K562 (cell line): Measurements from ENCODE around the gene SPI1. TPM values are rescaled to one million over a fixed set of nuclear protein-coding genes. Genes with fewer than 3 reads are reported as not detected.

Experiments
- CGGBP1 ChIP-seq: fragments of 250-450 bp; sonication (Bioruptor Pico); IDR thresholded peaks from 2 replicates; pipeline ENCODE4 v1.9.0; 2021; ENCODE audit warnings: mild to moderate bottlenecking
- ETV1 ChIP-seq: fragments of 450-650 bp; conservative IDR thresholded peaks from 2 replicates; pipeline ENCODE4 v1.6.1; 2016; ENCODE audit warnings: missing genetic modification characterization, control low read depth, low read depth, missing compliant biosample characterization
- HMGXB4 ChIP-seq: sonication (generic); formaldehyde crosslinking; IDR thresholded peaks from 2 replicates; pipeline ENCODE4 v1.8.1; 2023; ENCODE audit warnings: mild to moderate bottlenecking, missing genetic modification reagents
- MAFK ChIP-seq: IDR thresholded peaks from 2 replicates; pipeline ENCODE4 v1.6.1; 2011; ENCODE audit warnings: low read length, improper control_type of control experiment
- RERE ChIP-seq: sonication (generic); formaldehyde crosslinking; IDR thresholded peaks from 2 replicates; pipeline ENCODE4 v1.8.0; 2023; ENCODE audit warnings: missing genetic modification reagents, mild to moderate bottlenecking, borderline replicate concordance
- SP2 ChIP-seq: IDR thresholded peaks from 2 replicates; pipeline ENCODE4 v1.6.1; 2011; ENCODE audit warnings: mild to moderate bottlenecking, low read depth, low read length, moderate library complexity; ENCODE audit not compliant: poor library complexity, severe bottlenecking; ENCODE audit errors: extremely low read depth
- ZBTB1 ChIP-seq: sonication (generic); formaldehyde crosslinking; IDR thresholded peaks from 2 replicates; pipeline ENCODE4 v1.8.1; 2023; ENCODE audit warnings: missing genetic modification reagents, low read depth, mild to moderate bottlenecking, borderline replicate concordance
- ZBTB40 ChIP-seq, 2 experiments: fragments of 450-650 bp in 1 of 2; sonication (generic) in 1 of 2; formaldehyde crosslinking in 1 of 2; IDR thresholded peaks; 2 replicates each; pipeline versions ENCODE4 v1.7.1 to v1.9.0; 2016 to 2022; ENCODE audit warnings: inconsistent platforms in 1 of 2, mild to moderate bottlenecking in 1 of 2, missing genetic modification reagents in 1 of 2
- polyA plus RNA-seq, 8 experiments: library from polyadenylated mRNA; depleted of rRNA in 4 of 8; stranded (reverse) in 5 of 8; unstranded in 3 of 8; fragments of >200 nt; fragmentation: Nextera tagmentation in 2 of 8; fragmentation: Illumina TruSeq in 1 of 8; extraction: Ambion mirVana in 2 of 8; extraction: Trizol in 1 of 8; gene quantifications; 2 replicates each; pipeline versions ENCODE4 v1.2.1 to v1.2.3, GENCODE V29; 2011 to 2014; ENCODE audit warnings: inconsistent platforms in 1 of 8, missing spikeins in 1 of 8
- total RNA-seq, 7 experiments: library from RNA; depleted of rRNA in 6 of 7; stranded (reverse); fragments of >200 nt in 6 of 7; fragmentation: Illumina TruSeq in 2 of 7; extraction: Trizol in 2 of 7; gene quantifications; 2 replicates each; pipeline versions ENCODE4 v1.2.1 to v1.2.3, GENCODE V29; 2011 to 2021; ENCODE audit warnings: low replicate concordance in 1 of 7

SPI1 gene
- total and polyA plus RNA-seq, 9 of the 15 experiments (the other 6 are each of a cell fraction or from before 2014, with no cell fraction given), result 0.10 to 33.7 (median 10.3) TPM

- TF ChIP-seq ZBTB40 (IDR thresholded peaks at IDR 0.05), result peak; percentile 79
- no peak for TF ChIP-seq ZBTB40 (CRISPR knock-in tag; IDR thresholded peaks at IDR 0.05)
- no peak for TF ChIP-seq HMGXB4
- TF ChIP-seq RERE (CRISPR knock-in tag), result no peak
- TF ChIP-seq ZBTB1 (CRISPR knock-in tag), result peak; percentile 77; the same call in 1 of the 2 replicates
- no peak for TF ChIP-seq MAFK
- no peak for TF ChIP-seq CGGBP1 (CRISPR knock-in tag)
- peak; percentile 75 for TF ChIP-seq ETV1 (tag)
- no peak for TF ChIP-seq SP2
These were observed 16.2 kb upstream of the SPI1 start (continued) for GRCh38 chr11:47394322-47395222.
